Activated effector memory CD4-positive, alpha-beta T cell treated with anti-CD3 and anti-CD28 coated beads, Interleukin-2, amount 50 U/mL, for 16 hours (primary cell): Measurements from ENCODE around the gene CYLC2.

Experiments
- DNase-seq: peaks from one replicate; pipeline ENCODE4 v3.0.0-alpha.2; 2020

CYLC2 gene

GRCh38 chr9:102995033-102995432 lies at the start of gene CYLC2:
CYLC2 (plus strand) TSS chr9:102995333; CDS start chr9:102995381, 48 bp downstream.
- DNase-seq = no peak

- DNase-seq = no peak
Observed at GRCh38 chr9:102950346-102950745, 44.8 kb upstream of the CYLC2 start.

GRCh38 chr9:102966999-102967398 lies 28.1 kb upstream of the CYLC2 start:
- no peak for DNase-seq

- no peak for DNase-seq
Observed at GRCh38 chr9:102967979-102968378, 27.2 kb upstream of the CYLC2 start.

- no peak for DNase-seq
Observed at GRCh38 chr9:102972780-102973179, 22.4 kb upstream of the CYLC2 start.

- DNase-seq = no peak
Observed at GRCh38 chr9:102974530-102974929, 20.6 kb upstream of the CYLC2 start.

GRCh38 chr9:102975251-102975650 lies 19.9 kb upstream of the CYLC2 start:
- no peak for DNase-seq

GRCh38 chr9:102985162-102985895 lies 9.8 kb upstream of the CYLC2 start:
- DNase-seq = no peak

- no peak for DNase-seq
Observed at GRCh38 chr9:102986425-102986824, 8.7 kb upstream of the CYLC2 start.

GRCh38 chr9:103003689-103004088 lies 8.6 kb downstream of the CYLC2 start:
- DNase-seq = no peak

GRCh38 chr9:103014242-103014641 lies 19.1 kb downstream of the CYLC2 start:
- no peak for DNase-seq

- DNase-seq = no peak
Observed at GRCh38 chr9:103025796-103026195, 30.7 kb downstream of the CYLC2 start.

GRCh38 chr9:103037508-103038477 lies 42.7 kb downstream of the CYLC2 start:
- DNase-seq = no peak

GRCh38 chr9:103041961-103042360 lies 46.8 kb downstream of the CYLC2 start:
- DNase-seq = no peak
